ENCODE measurements around the gene TMEM198. TPM values are rescaled to one million over a fixed set of nuclear protein-coding genes. Genes with fewer than 3 reads are reported as not detected.

The TMEM198 gene
- total and polyA plus RNA-seq, 9 of the 15 experiments (the other 6 are each of a cell fraction or from before 2014, with no cell fraction given) = 0.03 to 3.8 (median 1.0) TPM

DNA sequence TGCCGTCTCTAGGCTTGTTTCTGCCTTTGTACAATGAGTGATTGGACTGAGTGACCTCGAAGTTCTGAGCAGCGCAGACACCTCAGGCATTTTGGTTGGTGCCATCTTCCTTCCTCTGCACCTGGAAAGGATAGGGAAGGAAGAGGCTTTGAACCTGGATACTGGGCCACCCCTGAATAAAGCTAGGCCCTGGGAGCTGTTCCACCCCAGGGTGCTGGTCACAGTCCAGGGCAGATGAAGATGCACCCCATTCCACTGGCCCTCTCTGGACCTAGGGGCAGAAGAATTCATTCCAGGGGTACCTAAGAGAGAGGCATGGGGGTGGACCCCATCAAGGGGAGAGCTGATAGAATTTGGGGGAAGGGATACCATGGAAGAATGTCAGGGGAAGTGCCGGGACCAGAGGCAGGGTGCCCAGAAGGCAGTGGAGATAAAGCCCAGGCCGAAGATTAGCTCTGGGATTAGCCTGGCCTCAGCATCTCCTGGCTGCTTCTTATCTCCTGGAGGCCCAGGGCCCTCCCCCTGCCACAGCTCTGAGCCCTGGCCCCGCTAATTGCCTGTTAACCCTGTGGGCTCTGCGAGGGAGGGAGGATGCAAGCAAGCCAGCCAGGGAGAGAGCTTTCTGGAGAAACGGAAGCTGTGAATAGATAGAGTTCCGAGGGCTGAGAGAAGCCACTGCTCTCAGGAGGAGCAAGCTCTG, 18.1 kb upstream of the TMEM198 start (continued):
- no peak for TF ChIP-seq ZBTB49 (CRISPR knock-in tag; IDR thresholded peaks at IDR 0.05; ENCODE audit: borderline replicate concordance)
- no peak for TF ChIP-seq ZC3H8 (IDR thresholded peaks at IDR 0.05)
- peak; percentile 86 for TF ChIP-seq SOX6 (IDR thresholded peaks at IDR 0.05)
- no peak; the same call in 1 of the 2 replicates for TF ChIP-seq ATF3 (IDR thresholded peaks at IDR 0.05)
- TF ChIP-seq ATF3 (CRISPR knock-in tag; conservative IDR thresholded peaks at IDR 0.05) = no peak
- TF ChIP-seq MTA2 (IDR thresholded peaks at IDR 0.05; ENCODE audit: low read depth) = peak; percentile 81
- no peak for TF ChIP-seq TAF7 (tag; IDR thresholded peaks at IDR 0.05)
- TF ChIP-seq MTA3 (IDR thresholded peaks at IDR 0.05; ENCODE audit: borderline replicate concordance) = peak; percentile 83; the same call in 1 of the 2 replicates
- no peak for TF ChIP-seq NR1H2 (CRISPR knock-in tag; IDR thresholded peaks at IDR 0.05)
- no peak for TF ChIP-seq YY1 (IDR thresholded peaks at IDR 0.05; ENCODE audit: borderline replicate concordance in 1 of 3, control insufficient read depth in 1 of 3, extremely low read depth in 1 of 3, insufficient read depth in 3 of 3, insufficient read length in 1 of 3, insufficient replicate concordance in 2 of 3, low read depth in 1 of 3, low read length in 2 of 3)
- no peak for TF ChIP-seq POLR3A (IDR thresholded peaks at IDR 0.05; ENCODE audit: borderline replicate concordance, extremely low read depth, insufficient read depth, insufficient read length)
- TF ChIP-seq SETDB1 (IDR thresholded peaks at IDR 0.05; ENCODE audit: low read length) = no peak
- TF ChIP-seq NONO (IDR thresholded peaks at IDR 0.05; ENCODE audit: low read depth in 2 of 2, low read length in 1 of 2) = no peak
- TF ChIP-seq, protein P1, sequence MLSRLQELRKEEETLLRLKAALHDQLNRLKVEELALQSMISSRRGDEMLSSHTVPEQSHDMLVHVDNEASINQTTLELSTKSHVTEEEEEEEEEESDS (CRISPR knock-in tag; IDR thresholded peaks at IDR 0.05) = no peak
- no peak for TF ChIP-seq ASH1L (IDR thresholded peaks at IDR 0.05; ENCODE audit: borderline replicate concordance, low read depth, partially characterized antibody)
- TF ChIP-seq HMG20A (CRISPR knock-in tag; conservative IDR thresholded peaks at IDR 0.05) = no peak
- peak; percentile 79 for TF ChIP-seq HDAC3 (IDR thresholded peaks at IDR 0.05; ENCODE audit: borderline replicate concordance, partially characterized antibody)
- TF ChIP-seq HEY1 (CRISPR knock-in tag; IDR thresholded peaks at IDR 0.05; ENCODE audit: borderline replicate concordance) = no peak
- 0 out of 2 replicates have a peak, but pooled peaks have one; percentile 29 for TF ChIP-seq ZNF431 (CRISPR knock-in tag; IDR thresholded peaks at IDR 0.05)
- TF ChIP-seq ATF7 (IDR thresholded peaks at IDR 0.05) = no peak; the same call in 1 of the 2 replicates
- TF ChIP-seq XRCC4 (IDR thresholded peaks at IDR 0.05; ENCODE audit: extremely low read depth, insufficient read depth, insufficient read length) = no peak
- peak; percentile 62; the same call in 1 of the 2 replicates for TF ChIP-seq ZBTB2 (IDR thresholded peaks at IDR 0.05)
- TF ChIP-seq GATA2 (CRISPR knock-in tag; IDR thresholded peaks at IDR 0.05) = peak; percentile 74; the same call in 1 of the 2 replicates
- no peak for TF ChIP-seq RAD51 (IDR thresholded peaks at IDR 0.05; ENCODE audit: borderline replicate concordance, low read depth)

Measured in K562 (cell line).